H9 (cell line): ENCODE results near the gene NR1H2. TPM values are rescaled to one million over a fixed set of nuclear protein-coding genes. Genes with fewer than 3 reads are reported as not detected.

Source experiments
- DNase-seq: peaks from one replicate; pipeline ENCODE4 v3.0.0-alpha.2; 2017
- H2AFZ ChIP-seq: one replicate; pipeline ENCODE4 v1.6.1; 2013; ENCODE audit warnings: mild to moderate bottlenecking, low read length, control low read depth, moderate library complexity
- H2AK5ac ChIP-seq: 2 replicates; pipeline ENCODE4 v1.6.1; 2013; ENCODE audit warnings: low read length, control low read depth, mixed read lengths; ENCODE audit not compliant: insufficient read length
- H2BK120ac ChIP-seq: one replicate; pipeline ENCODE4 v1.6.1; 2013; ENCODE audit warnings: low read depth, mild to moderate bottlenecking, low read length, control low read depth, inconsistent platforms; ENCODE audit not compliant: poor library complexity, severe bottlenecking
- H2BK12ac ChIP-seq: 2 replicates; pipeline ENCODE4 v1.6.1; 2013; ENCODE audit warnings: low read length, control low read depth, mixed read lengths, low read depth; ENCODE audit not compliant: insufficient read length
- H2BK15ac ChIP-seq: 2 replicates; pipeline ENCODE4 v1.6.1; 2013; ENCODE audit warnings: low read depth, low read length, control low read depth
- H2BK20ac ChIP-seq: one replicate; pipeline ENCODE4 v1.6.1; 2013; ENCODE audit warnings: low read depth, mild to moderate bottlenecking, low read length, control low read depth, inconsistent platforms; ENCODE audit not compliant: poor library complexity, severe bottlenecking
- H2BK5ac ChIP-seq: 2 replicates; pipeline ENCODE4 v1.6.1; 2013; ENCODE audit warnings: low read length, control low read depth, mixed read lengths; ENCODE audit not compliant: insufficient read length
- H3K14ac ChIP-seq: 2 replicates; pipeline ENCODE4 v1.6.1; 2013; ENCODE audit warnings: low read length, control low read depth; ENCODE audit not compliant: insufficient read depth
- H3K18ac ChIP-seq: 2 replicates; pipeline ENCODE4 v1.6.1; 2013; ENCODE audit warnings: low read depth, mild to moderate bottlenecking, mixed read lengths, low read length, control low read depth; ENCODE audit not compliant: insufficient read length
- H3K23ac ChIP-seq: 2 replicates; pipeline ENCODE4 v1.6.1; 2013; ENCODE audit warnings: low read length, control low read depth, mixed read lengths, low read depth; ENCODE audit not compliant: insufficient read length
- H3K23me2 ChIP-seq: 2 replicates; pipeline ENCODE4 v1.6.1; 2013; ENCODE audit warnings: low read depth, mild to moderate bottlenecking, mixed read lengths, low read length, control low read depth; ENCODE audit not compliant: insufficient read length, poor library complexity, severe bottlenecking
- H3K27ac ChIP-seq: 2 replicates; pipeline ENCODE4 v1.5.1; 2013; ENCODE audit warnings: low read length, control low read depth, mixed read lengths, low read depth; ENCODE audit not compliant: insufficient read length
- H3K27me3 ChIP-seq: 2 replicates; pipeline ENCODE4 v1.6.1; 2013; ENCODE audit warnings: low read length, control low read depth, inconsistent platforms; ENCODE audit not compliant: insufficient read depth
- H3K4ac ChIP-seq: 2 replicates; pipeline ENCODE4 v1.6.1; 2013; ENCODE audit warnings: low read depth, mild to moderate bottlenecking, control low read depth, inconsistent platforms, low read length, moderate library complexity
- H3K4me1 ChIP-seq: 2 replicates; pipeline ENCODE4 v1.6.1; 2013; ENCODE audit warnings: low read length, control low read depth, inconsistent platforms; ENCODE audit not compliant: insufficient read depth
- H3K4me2 ChIP-seq: 2 replicates; pipeline ENCODE4 v1.6.1; 2013; ENCODE audit warnings: low read length, control low read depth, mixed read lengths; ENCODE audit not compliant: insufficient read length, insufficient read depth
- H3K56ac ChIP-seq: 2 replicates; pipeline ENCODE4 v1.6.1; 2013; ENCODE audit warnings: low read depth, mild to moderate bottlenecking, mixed read lengths, low read length, control low read depth; ENCODE audit not compliant: insufficient read length
- H3K79me1 ChIP-seq: 2 replicates; pipeline ENCODE4 v1.6.1; 2013; ENCODE audit warnings: low read depth, mild to moderate bottlenecking, moderate library complexity, low read length, control low read depth, inconsistent platforms; ENCODE audit not compliant: insufficient read depth, poor library complexity, severe bottlenecking
- H3K79me2 ChIP-seq: 2 replicates; pipeline ENCODE4 v1.6.1; 2013; ENCODE audit warnings: low read length, control low read depth, inconsistent platforms; ENCODE audit not compliant: insufficient read depth
- H3K9ac ChIP-seq: 2 replicates; pipeline ENCODE4 v1.6.1; 2013; ENCODE audit warnings: low read length, control low read depth, mixed read lengths; ENCODE audit not compliant: insufficient read length; ENCODE audit errors: extremely low read depth
- H3K9me3 ChIP-seq: one replicate; pipeline ENCODE4 v1.6.1; 2013; ENCODE audit warnings: low read depth, low read length, inconsistent platforms; ENCODE audit not compliant: control insufficient read depth
- H3T11ph ChIP-seq: one replicate; pipeline ENCODE4 v1.6.1; 2013; ENCODE audit warnings: mild to moderate bottlenecking, low read length, control low read depth, inconsistent platforms
- H4K20me1 ChIP-seq: one replicate; pipeline ENCODE4 v1.6.1; 2013; ENCODE audit not compliant: control insufficient read depth, insufficient read length, insufficient read depth
- H4K5ac ChIP-seq: 2 replicates; pipeline ENCODE4 v1.6.1; 2013; ENCODE audit warnings: low read depth, mild to moderate bottlenecking, mixed read lengths, low read length, control low read depth; ENCODE audit not compliant: insufficient read length
- H4K8ac ChIP-seq: replicated peaks from 2 replicates; pipeline ENCODE4 v1.6.1; 2013; ENCODE audit warnings: low read length, control low read depth, mixed read lengths, low read depth; ENCODE audit not compliant: insufficient read length
- H4K91ac ChIP-seq: 2 replicates; pipeline ENCODE4 v1.6.1; 2013; ENCODE audit warnings: low read depth, mild to moderate bottlenecking, moderate library complexity, mixed read lengths, low read length, control low read depth; ENCODE audit not compliant: insufficient read length
- H3K27ac Mint-ChIP-seq, 3 experiments: 2 replicates in 2 of 3; 3 replicates in 1 of 3; pipeline ENCODE4 v1.8.0; 2020 to 2021; ENCODE audit warnings: mixed read lengths in 3 of 3, mild to moderate bottlenecking in 1 of 3, moderate library complexity in 1 of 3
- H3K27me3 Mint-ChIP-seq: 2 replicates; pipeline ENCODE4 v1.8.0; 2021; ENCODE audit warnings: low read depth, mild to moderate bottlenecking, moderate library complexity, mixed read lengths
- H3K36me3 Mint-ChIP-seq, 3 experiments: 2 replicates in 2 of 3; 3 replicates in 1 of 3; pipeline ENCODE4 v1.8.0; 2020 to 2021; ENCODE audit warnings: low read depth in 3 of 3, mixed read lengths in 3 of 3; ENCODE audit not compliant: insufficient read depth in 1 of 3
- H3K4me1 Mint-ChIP-seq, 2 experiments: 2 replicates each; pipeline ENCODE4 v1.8.0; 2020; ENCODE audit warnings: mixed read lengths in 2 of 2
- H3K4me3 Mint-ChIP-seq, 2 experiments: 2 replicates in 1 of 2; 3 replicates in 1 of 2; pipeline ENCODE4 v1.8.0; 2020 to 2021; ENCODE audit warnings: mild to moderate bottlenecking in 2 of 2, mixed read lengths in 2 of 2, moderate library complexity in 1 of 2
- H3K9me3 Mint-ChIP-seq, 2 experiments: 2 replicates in 1 of 2; 3 replicates in 1 of 2; pipeline ENCODE4 v1.8.0; 2020; ENCODE audit warnings: mild to moderate bottlenecking in 2 of 2, mixed read lengths in 2 of 2, moderate library complexity in 1 of 2
- WGBS: extraction: QIAGEN DNeasy Blood & Tissue Kit; methylation state at CpG from one replicate; pipeline ENCODE4 v1.1.7; 2013; ENCODE audit warnings: missing lambda C conversion rate, low lambda C conversion rate, mixed read lengths; ENCODE audit not compliant: insufficient read length; ENCODE audit errors: extremely low coverage; 5-methylcytosine and 5-hydroxymethylcytosine counted together
- total RNA-seq: library from RNA; stranded (reverse); gene quantifications from 2 replicates; pipeline ENCODE4 v1.2.1, GENCODE V29; 2021
- TF ChIP-seq, protein P1 (sequence below): fragments of 200-600 bp; sonication (generic); conservative IDR thresholded peaks from 3 replicates; pipeline ENCODE4 v1.8.0; 2021; ENCODE audit warnings: antibody characterized with exemption, mild to moderate bottlenecking

The NR1H2 gene
- total RNA-seq, 1 experiment from 2014 or later = 33.2 TPM

- Histone ChIP-seq H3K23ac (no peak overlapping the region), H2AFZ (no peak overlapping the region), H3K18ac (no peak overlapping the region), H3K14ac (no peak overlapping the region), H3K9ac (no peak overlapping the region), H2BK12ac (no peak overlapping the region), H2BK120ac (no peak overlapping the region), H3K27ac (no peak overlapping the region), H4K20me1 (no peaks in the 10 kb centered on the region), H3K4me1 (no peaks in the 10 kb centered on the region), H3K9me3 (no peaks in the 10 kb centered on the region), H3K79me2 (peaks cover 7% of the 10 kb centered on the region; the same call in 1 of the 2 replicates), H3K4ac (no peak overlapping the region), H3K4me2 (no peak overlapping the region), H3K27me3 (no peaks in the 10 kb centered on the region), H3K79me1 (peaks cover 2% of the 10 kb centered on the region), H3K56ac (no peak overlapping the region), H3T11ph (no peak overlapping the region), H2BK15ac (no peak overlapping the region), H4K91ac (no peak overlapping the region), H4K8ac (no peak overlapping the region), H2AK5ac (no peak overlapping the region), H3K23me2 (peaks cover 14% of the 10 kb centered on the region), H4K5ac (no peak overlapping the region), H2BK5ac (no peak overlapping the region), H2BK20ac (no peak overlapping the region)
- WGBS = no CpG with 5 or more reads among the region's 8 CpGs
- TF ChIP-seq, protein P1, sequence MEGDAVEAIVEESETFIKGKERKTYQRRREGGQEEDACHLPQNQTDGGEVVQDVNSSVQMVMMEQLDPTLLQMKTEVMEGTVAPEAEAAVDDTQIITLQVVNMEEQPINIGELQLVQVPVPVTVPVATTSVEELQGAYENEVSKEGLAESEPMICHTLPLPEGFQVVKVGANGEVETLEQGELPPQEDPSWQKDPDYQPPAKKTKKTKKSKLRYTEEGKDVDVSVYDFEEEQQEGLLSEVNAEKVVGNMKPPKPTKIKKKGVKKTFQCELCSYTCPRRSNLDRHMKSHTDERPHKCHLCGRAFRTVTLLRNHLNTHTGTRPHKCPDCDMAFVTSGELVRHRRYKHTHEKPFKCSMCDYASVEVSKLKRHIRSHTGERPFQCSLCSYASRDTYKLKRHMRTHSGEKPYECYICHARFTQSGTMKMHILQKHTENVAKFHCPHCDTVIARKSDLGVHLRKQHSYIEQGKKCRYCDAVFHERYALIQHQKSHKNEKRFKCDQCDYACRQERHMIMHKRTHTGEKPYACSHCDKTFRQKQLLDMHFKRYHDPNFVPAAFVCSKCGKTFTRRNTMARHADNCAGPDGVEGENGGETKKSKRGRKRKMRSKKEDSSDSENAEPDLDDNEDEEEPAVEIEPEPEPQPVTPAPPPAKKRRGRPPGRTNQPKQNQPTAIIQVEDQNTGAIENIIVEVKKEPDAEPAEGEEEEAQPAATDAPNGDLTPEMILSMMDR = no peak
- no peak for DNase-seq
- Mint-ChIP-seq H3K4me3 (no peak overlapping the region), H3K36me3 (peaks cover 32 to 52% (median 47%) of the 10 kb centered on the region in 3 experiments; a peak in 6 of 7 replicates), H3K27ac (no peak overlapping the region), H3K9me3 (peaks cover 0 to 4% of the 10 kb centered on the region in 2 experiments; a peak in 2 of 5 replicates), H3K27me3 (no peaks in the 10 kb centered on the region; the same call in 1 of the 2 replicates), H3K4me1 (peaks cover 15 to 26% of the 10 kb centered on the region in 2 experiments)
Measured at GRCh38 chr19:50380751-50381151, 4.5 kb downstream of the NR1H2 start.
